ENCODE data around the gene GFRA4. TPM values are rescaled to one million over a fixed set of nuclear protein-coding genes. Genes with fewer than 3 reads are reported as not detected.

Gene GFRA4
- total RNA-seq, 1 experiment from 2014 or later = not detected

- Histone ChIP-seq H3K36me3 (no peaks in the 10 kb centered on the region), H3K27ac (no peak overlapping the region), H3K4me3 (no peak overlapping the region; the same call in 1 of the 2 replicates), H3K9me3 (replicated peaks) (no peaks in the 10 kb centered on the region), H3K4me1 (peaks cover 8% of the 10 kb centered on the region), H3K27me3 (no peaks in the 10 kb centered on the region)
- DNase-seq = no peak
Observed at GRCh38 chr20:3658019-3658715, 5.0 kb downstream of the GFRA4 start.

GRCh38 chr20:3655131-3655405 is 8.1 kb downstream of the GFRA4 start:
- Histone ChIP-seq H3K27me3 (no peaks in the 10 kb centered on the region), H3K4me3 (no peak overlapping the region), H3K27ac (no peak overlapping the region), H3K4me1 (peaks cover 8% of the 10 kb centered on the region), H3K9me3 (replicated peaks) (no peaks in the 10 kb centered on the region), H3K36me3 (no peaks in the 10 kb centered on the region)
- DNase-seq = no peak

- no peak for DNase-seq
- Histone ChIP-seq H3K4me3 (no peak overlapping the region), H3K9me3 (replicated peaks) (no peaks in the 10 kb centered on the region), H3K27ac (no peak overlapping the region; the same call in 1 of the 2 replicates), H3K27me3 (no peaks in the 10 kb centered on the region), H3K4me1 (peaks cover 8% of the 10 kb centered on the region), H3K36me3 (no peaks in the 10 kb centered on the region)
Observed at GRCh38 chr20:3654326-3655130, 8.7 kb downstream of the GFRA4 start.

- H3K27me3 ChIP-seq = no peaks in the 10 kb centered on the region
- H3K4me1 ChIP-seq = peaks cover 8% of the 10 kb centered on the region
- H3K9me3 ChIP-seq (replicated peaks) = no peaks in the 10 kb centered on the region
- no peaks in the 10 kb centered on the region for H3K36me3 ChIP-seq
- peak; percentile 57 to 60 for DNase-seq
- H3K27ac ChIP-seq = no peak overlapping the region; the same call in 1 of the 2 replicates
- no peak overlapping the region for H3K4me3 ChIP-seq
Observed at GRCh38 chr20:3653921-3654320, 9.3 kb downstream of the GFRA4 start.

DNA sequence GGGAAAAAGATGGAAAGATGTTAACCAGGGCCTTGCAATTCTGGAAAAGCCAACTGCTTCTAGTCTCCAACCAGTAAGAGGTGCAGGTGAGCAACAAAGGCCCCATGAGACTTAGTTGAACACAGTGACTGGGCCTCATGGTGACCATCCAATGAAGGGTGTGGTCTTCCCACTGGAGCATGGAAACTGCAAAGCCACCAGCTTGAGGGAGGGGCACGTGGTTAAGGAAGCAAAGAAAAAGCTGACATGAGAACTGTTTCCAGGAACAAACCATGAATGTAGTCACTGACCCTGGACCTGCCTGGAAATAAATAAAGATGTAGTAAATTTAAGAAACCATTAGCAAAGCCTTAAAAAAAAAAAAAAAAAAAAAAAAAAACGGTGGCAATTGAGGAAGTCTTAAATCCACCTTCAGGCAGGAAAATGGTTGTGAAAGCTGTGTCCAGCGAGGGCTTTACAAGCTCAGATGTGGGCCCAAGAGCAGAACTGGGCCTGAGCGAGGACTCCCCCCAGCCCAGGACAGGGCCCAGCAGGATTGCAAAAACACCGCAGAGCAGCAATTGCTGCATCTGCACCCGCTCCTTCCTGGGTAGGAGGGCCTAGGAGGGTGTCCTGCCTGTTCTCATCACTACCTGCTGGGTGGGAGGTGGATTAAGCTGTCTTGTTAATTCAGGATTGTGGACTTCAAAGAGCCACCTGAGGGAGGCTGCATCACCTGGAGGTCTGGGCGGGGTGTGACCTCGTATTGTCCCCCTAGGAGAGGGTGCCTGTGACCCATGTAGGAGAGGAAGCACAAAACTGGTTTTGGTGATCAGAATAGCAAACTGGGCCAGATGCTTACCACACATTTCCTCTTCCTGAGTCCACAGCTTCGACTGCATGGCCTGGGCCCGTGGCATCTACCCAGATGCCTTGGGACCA is 10.3 kb downstream of the GFRA4 start:
- no peaks in the 10 kb centered on the region for H3K9me3 ChIP-seq (replicated peaks)
- no peaks in the 10 kb centered on the region for H3K27me3 ChIP-seq
- DNase-seq = no peak
- no peak overlapping the region for H3K27ac ChIP-seq
- no peaks in the 10 kb centered on the region for H3K36me3 ChIP-seq
- H3K4me1 ChIP-seq = peaks cover 8% of the 10 kb centered on the region
- no peak overlapping the region for H3K4me3 ChIP-seq

DNA sequence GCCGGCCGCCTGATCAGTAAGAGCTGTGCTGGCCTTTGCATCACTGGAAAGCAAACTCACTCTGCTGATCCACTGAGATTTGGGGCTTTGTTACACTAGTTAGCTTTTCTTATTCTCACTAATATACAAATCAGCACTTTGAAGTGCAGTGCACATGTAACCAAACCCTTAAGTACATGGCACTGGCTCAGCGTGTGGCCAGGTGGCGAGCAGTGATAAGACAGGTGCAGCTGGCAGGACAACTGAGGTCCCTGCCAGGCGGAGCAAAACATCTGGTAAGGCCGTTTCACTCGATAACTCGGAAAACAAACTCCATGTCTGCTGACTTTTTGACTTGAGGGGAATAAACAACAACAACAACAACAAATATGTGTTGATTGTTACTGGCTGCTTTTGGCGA is 11.0 kb downstream of the GFRA4 start:
- no peaks in the 10 kb centered on the region for H3K9me3 ChIP-seq (replicated peaks)
- H3K4me3 ChIP-seq = no peak overlapping the region
- peaks cover 8% of the 10 kb centered on the region for H3K4me1 ChIP-seq
- H3K36me3 ChIP-seq = 0 out of 2 replicates have a peak, but pooled peaks cover 4% of the 10 kb centered on the region
- no peak overlapping the region for H3K27ac ChIP-seq
- no peaks in the 10 kb centered on the region for H3K27me3 ChIP-seq
- no peak for DNase-seq

DNA sequence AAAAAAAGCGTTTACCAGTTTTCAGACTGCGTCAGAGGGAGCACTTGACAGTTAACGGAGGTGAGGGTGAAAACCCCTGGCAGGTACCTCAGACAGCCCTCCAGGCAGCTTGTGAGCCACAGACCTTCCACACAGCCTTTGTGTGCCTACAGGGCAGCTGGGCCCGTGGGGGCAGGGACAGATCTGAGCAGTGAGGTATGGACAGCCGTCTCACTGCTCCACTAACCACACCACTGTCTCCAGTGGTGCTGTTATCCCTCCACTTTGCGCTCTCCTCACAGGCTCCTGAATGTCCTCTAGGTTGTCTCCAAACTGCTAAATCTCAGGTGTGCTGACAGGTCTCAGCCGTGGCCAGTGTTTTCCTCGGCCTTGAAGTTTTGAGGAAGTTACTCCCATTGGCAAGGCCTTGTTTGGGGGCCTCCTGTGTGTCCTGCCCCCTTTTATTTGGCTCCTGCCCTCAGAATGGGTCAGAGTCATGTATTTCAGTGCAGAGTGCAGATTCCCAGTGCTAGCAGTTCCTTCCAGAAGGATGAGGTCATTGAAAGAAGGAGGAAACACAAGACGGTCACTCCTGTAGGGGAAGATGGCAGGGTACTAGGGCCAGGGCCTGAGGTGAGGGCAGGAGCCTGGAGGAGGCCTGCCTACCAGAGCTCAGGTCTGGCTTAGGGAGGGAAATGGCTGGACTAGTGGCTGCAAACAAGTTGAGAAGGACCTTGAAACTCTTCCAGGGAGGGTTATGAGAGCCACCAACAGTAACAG is 11.8 kb downstream of the GFRA4 start:
- H3K27ac ChIP-seq = no peak overlapping the region
- H3K9me3 ChIP-seq (replicated peaks) = no peaks in the 10 kb centered on the region
- no peak overlapping the region for H3K4me3 ChIP-seq
- 0 out of 2 replicates have a peak, but pooled peaks cover 4% of the 10 kb centered on the region for H3K36me3 ChIP-seq
- no peaks in the 10 kb centered on the region for H3K27me3 ChIP-seq
- H3K4me1 ChIP-seq = peaks cover 8% of the 10 kb centered on the region
- DNase-seq = no peak

DNA sequence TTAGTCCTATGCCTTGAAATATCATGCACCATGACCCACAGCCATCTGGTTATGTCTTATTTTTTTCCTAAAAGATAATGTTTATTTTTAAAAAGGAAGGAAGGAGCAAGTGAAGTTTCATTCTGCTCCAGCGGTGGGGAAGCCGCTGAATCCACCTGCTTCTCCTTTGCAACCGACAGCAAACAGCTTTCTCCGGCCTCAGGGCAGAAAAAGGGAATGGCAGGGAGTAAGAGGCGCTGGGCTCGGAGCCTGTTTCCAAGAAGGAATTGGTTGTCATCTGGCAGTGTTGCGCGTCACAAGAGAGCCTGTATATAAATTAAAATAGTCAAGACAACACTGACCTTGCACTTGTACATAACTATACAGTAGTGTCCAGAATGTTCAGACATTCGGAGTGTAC is 14.2 kb downstream of the GFRA4 start:
- Histone ChIP-seq H3K4me3 (no peak overlapping the region), H3K27ac (no peak overlapping the region), H3K4me1 (peaks cover 5% of the 10 kb centered on the region), H3K36me3 (peaks cover 7% of the 10 kb centered on the region; the same call in 1 of the 2 replicates), H3K27me3 (no peaks in the 10 kb centered on the region), H3K9me3 (replicated peaks) (no peaks in the 10 kb centered on the region)
- no peak for DNase-seq

DNA sequence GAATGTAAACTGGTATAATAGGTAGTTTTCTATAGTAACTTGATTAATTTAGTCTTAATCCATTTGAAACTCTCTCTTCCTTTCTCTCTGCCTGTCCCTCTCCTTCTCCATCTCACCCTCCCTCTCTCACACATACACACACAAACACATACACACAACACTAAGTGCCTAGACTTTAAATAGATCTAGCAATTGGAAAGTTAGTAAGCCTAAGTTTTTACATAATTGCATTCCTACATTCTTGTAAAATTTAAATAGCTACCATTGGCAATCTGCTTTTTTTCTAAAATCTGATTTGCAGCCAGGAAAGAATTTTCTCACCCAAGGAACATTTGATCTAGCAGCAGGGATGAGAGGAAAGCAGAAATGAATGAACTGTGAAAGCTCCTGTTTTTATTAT is 15.7 kb downstream of the GFRA4 start:
- H3K9me3 ChIP-seq (replicated peaks) = no peaks in the 10 kb centered on the region
- no peak overlapping the region for H3K4me3 ChIP-seq
- H3K36me3 ChIP-seq = peaks cover 7% of the 10 kb centered on the region; the same call in 1 of the 2 replicates
- no peaks in the 10 kb centered on the region for H3K4me1 ChIP-seq
- DNase-seq = no peak
- H3K27ac ChIP-seq = no peak overlapping the region
- H3K27me3 ChIP-seq = no peaks in the 10 kb centered on the region

- Histone ChIP-seq H3K27me3 (no peaks in the 10 kb centered on the region), H3K4me3 (no peak overlapping the region), H3K4me1 (no peaks in the 10 kb centered on the region), H3K36me3 (peaks cover 9% of the 10 kb centered on the region; the same call in 1 of the 2 replicates), H3K27ac (no peak overlapping the region), H3K9me3 (replicated peaks) (no peaks in the 10 kb centered on the region)
- DNase-seq = no peak
Observed at GRCh38 chr20:3646651-3647050, 16.5 kb downstream of the GFRA4 start.

- no peak overlapping the region for H3K4me3 ChIP-seq
- DNase-seq = no peak
- H3K27ac ChIP-seq = no peak overlapping the region
- no peaks in the 10 kb centered on the region for H3K27me3 ChIP-seq
- no peaks in the 10 kb centered on the region for H3K4me1 ChIP-seq
- H3K9me3 ChIP-seq (replicated peaks) = no peaks in the 10 kb centered on the region
- peaks cover 9% of the 10 kb centered on the region for H3K36me3 ChIP-seq
Observed at GRCh38 chr20:3646067-3646440, 17.1 kb downstream of the GFRA4 start.

GRCh38 chr20:3645309-3646066 is 17.7 kb downstream of the GFRA4 start:
- H3K4me1 ChIP-seq = no peaks in the 10 kb centered on the region
- H3K27ac ChIP-seq = no peak overlapping the region
- DNase-seq = no peak
- H3K9me3 ChIP-seq (replicated peaks) = peaks cover 3% of the 10 kb centered on the region; the same call in 1 of the 2 replicates
- H3K36me3 ChIP-seq = peaks cover 9% of the 10 kb centered on the region
- H3K4me3 ChIP-seq = no peak overlapping the region
- no peaks in the 10 kb centered on the region for H3K27me3 ChIP-seq

DNA sequence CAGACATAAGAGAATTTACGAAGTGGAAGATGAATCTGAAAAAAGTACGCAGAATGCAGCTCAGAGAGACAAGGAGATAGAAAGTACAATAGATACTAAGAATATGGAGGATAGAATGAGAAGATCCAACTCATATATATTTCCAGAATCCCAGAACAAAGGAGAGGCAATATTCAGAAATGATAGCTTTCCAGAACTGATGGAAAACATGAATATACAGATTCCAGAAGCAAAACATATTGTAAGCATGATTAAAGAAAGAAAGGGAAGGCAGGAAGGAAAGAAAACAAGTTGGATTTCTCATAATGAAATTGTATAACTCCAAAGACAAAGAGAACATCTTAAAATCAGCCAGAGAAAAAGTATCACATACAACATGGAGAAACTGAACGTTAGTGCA is 22.9 kb downstream of the GFRA4 start:
- no peak for DNase-seq
- H3K4me3 ChIP-seq = no peak overlapping the region
- no peak overlapping the region for H3K27ac ChIP-seq
- peaks cover 18% of the 10 kb centered on the region for H3K36me3 ChIP-seq
- no peaks in the 10 kb centered on the region for H3K4me1 ChIP-seq
- peaks cover 3% of the 10 kb centered on the region; the same call in 1 of the 2 replicates for H3K9me3 ChIP-seq (replicated peaks)
- no peaks in the 10 kb centered on the region for H3K27me3 ChIP-seq

- Histone ChIP-seq H3K27me3 (no peaks in the 10 kb centered on the region), H3K27ac (no peak overlapping the region), H3K9me3 (replicated peaks) (no peaks in the 10 kb centered on the region), H3K4me3 (no peak overlapping the region), H3K4me1 (no peaks in the 10 kb centered on the region), H3K36me3 (peaks cover 13% of the 10 kb centered on the region)
- no peak for DNase-seq
Observed at GRCh38 chr20:3635346-3635745, 27.9 kb downstream of the GFRA4 start.

Data from SJCRH30 (cell line).